Lower lobe of right lung (tissue), 2 donors: ENCODE results near the gene SRP14. TPM values are rescaled to one million over a fixed set of nuclear protein-coding genes. Genes with fewer than 3 reads are reported as not detected.

Source experiments
- ATAC-seq, 2 donors: fragments of 200-7000 bp; cut with Tn5 transposase; one replicate each; pipeline ENCODE4 v1.9.1; 2020 to 2022; ENCODE audit warnings: mild to moderate bottlenecking in 2 of 2, moderate library complexity in 2 of 2
- DNase-seq: peaks from one replicate; pipeline ENCODE4 v3.0.0-alpha.2; 2020
- H3K27ac ChIP-seq: fragments of 200-600 bp; one replicate; pipeline ENCODE4 v1.8.0; 2022
- H3K27me3 ChIP-seq: fragments of 200-600 bp; one replicate; pipeline ENCODE4 v1.8.0; 2022; ENCODE audit warnings: low read depth
- H3K36me3 ChIP-seq: fragments of 200-600 bp; one replicate; pipeline ENCODE4 v1.8.0; 2022; ENCODE audit warnings: mild to moderate bottlenecking
- H3K4me1 ChIP-seq: fragments of 200-600 bp; one replicate; pipeline ENCODE4 v1.8.0; 2022
- H3K4me3 ChIP-seq: fragments of 200-600 bp; one replicate; pipeline ENCODE4 v1.8.0; 2022; ENCODE audit warnings: mild to moderate bottlenecking
- H3K9me3 ChIP-seq: fragments of 200-600 bp; one replicate; pipeline ENCODE4 v1.8.0; 2022
- CTCF ChIP-seq: fragments of 200-600 bp; IDR thresholded peaks from one replicate; pipeline ENCODE4 v1.8.0; 2022; ENCODE audit warnings: antibody characterized with exemption, mild to moderate bottlenecking
- intact Hi-C: fragments of 100-400 bp; cut with DNase I; formaldehyde crosslinking; loops from one replicate; pipeline ENCODE4 v1.11.0; 2022
- total RNA-seq: library from RNA; stranded (reverse); fragmentation: NEBNext Ultra II Directional; extraction: Animal tissue kit (Norgen Biotek cat#: 25700); gene quantifications from one replicate; pipeline ENCODE4 v1.2.1, GENCODE V29; 2021
- donor health status: DM: no; HTN: yes; CAD: no; lungs with severe emphysema.

SRP14 gene
- total RNA-seq, 1 donor from 2014 or later: 138 TPM

GRCh38 chr15:40060236-40060961 is 21.4 kb upstream of the SRP14 start:
- H3K4me1 ChIP-seq: peaks cover 3% of the 10 kb centered on the region
- intact Hi-C loops: no loop called here
- no peak for ATAC-seq
- no peak overlapping the region for H3K4me3 ChIP-seq
- H3K36me3 ChIP-seq: peaks cover 9% of the 10 kb centered on the region
- no peak overlapping the region for H3K27ac ChIP-seq
- no peak for TF ChIP-seq CTCF
- no peak for DNase-seq
- H3K27me3 ChIP-seq: no peaks in the 10 kb centered on the region
- H3K9me3 ChIP-seq: no peaks in the 10 kb centered on the region

GRCh38 chr15:40059821-40060220 is 20.8 kb upstream of the SRP14 start:
- peaks cover 9% of the 10 kb centered on the region for H3K36me3 ChIP-seq
- H3K4me1 ChIP-seq: peaks cover 8% of the 10 kb centered on the region
- no peaks in the 10 kb centered on the region for H3K27me3 ChIP-seq
- DNase-seq (no peak), ATAC-seq (no peak)
- no peak overlapping the region for H3K4me3 ChIP-seq
- TF ChIP-seq CTCF: no peak
- no peaks in the 10 kb centered on the region for H3K9me3 ChIP-seq
- intact Hi-C loops: no loop called here
- no peak overlapping the region for H3K27ac ChIP-seq

- H3K4me1 ChIP-seq: peaks cover 19% of the 10 kb centered on the region
- no peak overlapping the region for H3K27ac ChIP-seq
- peaks cover 9% of the 10 kb centered on the region for H3K36me3 ChIP-seq
- H3K27me3 ChIP-seq: no peaks in the 10 kb centered on the region
- H3K4me3 ChIP-seq: no peak overlapping the region
- no peaks in the 10 kb centered on the region for H3K9me3 ChIP-seq
- DNase-seq: no peak
- intact Hi-C loops: no loop called here
- no peak for TF ChIP-seq CTCF
- ATAC-seq: no peak
Measured at GRCh38 chr15:40058476-40059140, 19.6 kb upstream of the SRP14 start.

GRCh38 chr15:40055576-40056293 is 16.8 kb upstream of the SRP14 start:
- Histone ChIP-seq H3K4me1 (peaks cover 28% of the 10 kb centered on the region), H3K9me3 (no peaks in the 10 kb centered on the region), H3K27me3 (no peaks in the 10 kb centered on the region), H3K36me3 (peaks cover 9% of the 10 kb centered on the region), H3K27ac (no peak overlapping the region), H3K4me3 (no peak overlapping the region)
- intact Hi-C loops: no loop called here
- no peak for DNase-seq
- no peak for ATAC-seq
- no peak for TF ChIP-seq CTCF

GRCh38 chr15:40054855-40055575 is 16.0 kb upstream of the SRP14 start:
- no peaks in the 10 kb centered on the region for H3K27me3 ChIP-seq
- no peak for DNase-seq
- H3K9me3 ChIP-seq: no peaks in the 10 kb centered on the region
- peaks cover 28% of the 10 kb centered on the region for H3K4me1 ChIP-seq
- intact Hi-C loops: no loop called here
- H3K36me3 ChIP-seq: peaks cover 9% of the 10 kb centered on the region
- no peak overlapping the region for H3K27ac ChIP-seq
- TF ChIP-seq CTCF: no peak
- peak; percentile 36 to 58 for ATAC-seq
- H3K4me3 ChIP-seq: no peak overlapping the region
